Mesendoderm (in vitro differentiated cells): ENCODE data around the gene CERS2.

ENCODE experiments used
- DNase-seq: peaks from one replicate; pipeline ENCODE4 v3.0.0; 2013
- H2AK5ac ChIP-seq: 2 replicates; pipeline ENCODE4 v1.6.1; 2013; ENCODE audit warnings: low read length, inconsistent platforms
- H2BK120ac ChIP-seq: 2 replicates; pipeline ENCODE4 v1.6.1; 2013; ENCODE audit warnings: low read depth, mild to moderate bottlenecking, low read length, moderate library complexity, mixed read lengths
- H2BK15ac ChIP-seq: replicated peaks from 2 replicates; pipeline ENCODE4 v1.6.1; 2013; ENCODE audit warnings: low read depth, mild to moderate bottlenecking, moderate library complexity
- H2BK5ac ChIP-seq: 2 replicates; pipeline ENCODE4 v1.6.1; 2013; ENCODE audit warnings: low read length, inconsistent platforms
- H3K18ac ChIP-seq: 2 replicates; pipeline ENCODE4 v1.6.1; 2013; ENCODE audit warnings: mild to moderate bottlenecking, low read length, mixed read lengths
- H3K23ac ChIP-seq: one replicate; pipeline ENCODE4 v1.6.1; 2013; ENCODE audit warnings: low read length
- H3K27ac ChIP-seq: 2 replicates; pipeline ENCODE4 v1.5.1; 2013; ENCODE audit warnings: low read depth, mild to moderate bottlenecking, inconsistent platforms, low read length, moderate library complexity
- H3K27me3 ChIP-seq: 2 replicates; pipeline ENCODE4 v1.6.1; 2013; ENCODE audit warnings: low read length, control low read depth, mild to moderate bottlenecking, inconsistent platforms; ENCODE audit not compliant: insufficient read depth, poor library complexity
- H3K36me3 ChIP-seq: 2 replicates; pipeline ENCODE4 v1.6.1; 2013; ENCODE audit warnings: low read length, inconsistent platforms; ENCODE audit not compliant: control insufficient read depth, insufficient read depth
- H3K4ac ChIP-seq: one replicate; pipeline ENCODE4 v1.6.1; 2013; ENCODE audit warnings: low read depth, mild to moderate bottlenecking, low read length, moderate library complexity
- H3K4me1 ChIP-seq: 2 replicates; pipeline ENCODE4 v1.6.1; 2013; ENCODE audit warnings: low read depth, low read length, inconsistent platforms; ENCODE audit not compliant: control insufficient read depth
- H3K4me2 ChIP-seq: 2 replicates; pipeline ENCODE4 v1.6.1; 2013; ENCODE audit warnings: low read length
- H3K4me3 ChIP-seq: 2 replicates; pipeline ENCODE4 v1.5.1; 2013; ENCODE audit warnings: mild to moderate bottlenecking, low read length
- H3K56ac ChIP-seq: one replicate; pipeline ENCODE4 v1.6.1; 2013; ENCODE audit warnings: low read length
- H3K79me1 ChIP-seq: 2 replicates; pipeline ENCODE4 v1.6.1; 2013; ENCODE audit warnings: low read length, inconsistent platforms
- H3K79me2 ChIP-seq: 2 replicates; pipeline ENCODE4 v1.6.1; 2013; ENCODE audit warnings: mild to moderate bottlenecking, low read length; ENCODE audit not compliant: control insufficient read depth, insufficient read depth
- H3K9ac ChIP-seq: 2 replicates; pipeline ENCODE4 v1.6.1; 2013; ENCODE audit warnings: low read length, inconsistent platforms
- H4K5ac ChIP-seq: one replicate; pipeline ENCODE4 v1.6.1; 2013; ENCODE audit warnings: low read length
- H4K8ac ChIP-seq: one replicate; pipeline ENCODE4 v1.6.1; 2013; ENCODE audit warnings: low read depth, mild to moderate bottlenecking, control low read depth, low read length, moderate library complexity
- WGBS: extraction: QIAGEN DNeasy Blood & Tissue Kit; methylation state at CpG from one replicate; pipeline ENCODE4 v1.1.7; 2013; ENCODE audit warnings: low lambda C conversion rate, missing lambda C conversion rate; ENCODE audit not compliant: insufficient coverage; ENCODE audit errors: extremely low coverage; 5-methylcytosine and 5-hydroxymethylcytosine counted together

Gene CERS2

GRCh38 chr1:150969626-150970025 lies 5.0 kb downstream of the CERS2 start:
- Histone ChIP-seq H3K36me3 (peaks cover 24% of the 10 kb centered on the region), H2BK120ac (no peak overlapping the region), H2BK5ac (no peak overlapping the region), H2AK5ac (no peak overlapping the region), H3K23ac (no peak overlapping the region), H3K4me3 (no peak overlapping the region), H3K4ac (no peak overlapping the region), H3K27ac (no peak overlapping the region), H3K18ac (no peak overlapping the region), H3K4me2 (no peak overlapping the region), H3K9ac (no peak overlapping the region), H2BK15ac (no peak overlapping the region), H4K5ac (no peak overlapping the region), H3K79me2 (peaks cover 55% of the 10 kb centered on the region), H3K27me3 (no peaks in the 10 kb centered on the region), H4K8ac (no peak overlapping the region), H3K56ac (no peak overlapping the region), H3K79me1 (peaks cover 32% of the 10 kb centered on the region), H3K4me1 (peaks cover 21% of the 10 kb centered on the region)
- no peak for DNase-seq
- no CpG with 5 or more reads among the region's 3 CpGs for WGBS

- Histone ChIP-seq H3K4me3 (no peak overlapping the region), H2BK15ac (no peak overlapping the region)
These were observed 6.1 kb downstream of the CERS2 start for GRCh38 chr1:150968491-150968890.

GRCh38 chr1:150967936-150968335 lies 6.7 kb downstream of the CERS2 start:
- Histone ChIP-seq H2AK5ac (no peak overlapping the region), H3K18ac (no peak overlapping the region), H3K27me3 (no peaks in the 10 kb centered on the region), H3K79me1 (peaks cover 25% of the 10 kb centered on the region), H3K4me2 (no peak overlapping the region), H3K4me3 (no peak overlapping the region), H3K4me1 (peaks cover 16% of the 10 kb centered on the region), H3K56ac (no peak overlapping the region), H3K27ac (no peak overlapping the region), H2BK120ac (no peak overlapping the region), H3K36me3 (peaks cover 35% of the 10 kb centered on the region), H3K79me2 (peaks cover 43% of the 10 kb centered on the region), H4K8ac (no peak overlapping the region), H2BK5ac (no peak overlapping the region), H2BK15ac (no peak overlapping the region), H4K5ac (no peak overlapping the region), H3K9ac (no peak overlapping the region), H3K4ac (no peak overlapping the region), H3K23ac (no peak overlapping the region)
- no CpG with 5 or more reads among the region's 13 CpGs for WGBS
- no peak for DNase-seq

More at GRCh38 chr1:150968491-150968890, 6.1 kb downstream of the CERS2 start:
- H3K4me2 ChIP-seq = no peak overlapping the region
- H4K5ac ChIP-seq = no peak overlapping the region
- H3K23ac ChIP-seq = no peak overlapping the region
- no peak overlapping the region for H2BK120ac ChIP-seq
- H2AK5ac ChIP-seq = no peak overlapping the region
- no peak overlapping the region for H3K56ac ChIP-seq
- WGBS = no CpG with 5 or more reads among the region's 4 CpGs
- H3K18ac ChIP-seq = no peak overlapping the region
- peaks cover 30% of the 10 kb centered on the region for H3K79me1 ChIP-seq
- no peak overlapping the region for H3K9ac ChIP-seq
- no peaks in the 10 kb centered on the region for H3K27me3 ChIP-seq
- peaks cover 31% of the 10 kb centered on the region for H3K36me3 ChIP-seq
- H2BK5ac ChIP-seq = no peak overlapping the region
- H3K4ac ChIP-seq = no peak overlapping the region
- H4K8ac ChIP-seq = no peak overlapping the region
- H3K27ac ChIP-seq = no peak overlapping the region
- no peak for DNase-seq
- peaks cover 48% of the 10 kb centered on the region for H3K79me2 ChIP-seq
- H3K4me1 ChIP-seq = peaks cover 21% of the 10 kb centered on the region

- no peak for DNase-seq
- Histone ChIP-seq H3K27ac (no peak overlapping the region), H3K18ac (no peak overlapping the region), H3K4ac (no peak overlapping the region), H3K4me2 (no peak overlapping the region), H4K5ac (no peak overlapping the region), H3K27me3 (no peaks in the 10 kb centered on the region), H3K23ac (no peak overlapping the region), H3K4me1 (peaks cover 3% of the 10 kb centered on the region), H2BK5ac (no peak overlapping the region), H3K4me3 (no peak overlapping the region), H3K9ac (no peak overlapping the region), H3K79me2 (peaks cover 23% of the 10 kb centered on the region), H2BK15ac (no peak overlapping the region), H3K56ac (no peak overlapping the region), H3K79me1 (peaks cover 17% of the 10 kb centered on the region), H2AK5ac (no peak overlapping the region), H2BK120ac (no peak overlapping the region), H3K36me3 (peaks cover 44% of the 10 kb centered on the region), H4K8ac (no peak overlapping the region)
- no CpG with 5 or more reads among the region's 6 CpGs for WGBS
These were observed 8.6 kb downstream of the CERS2 start for GRCh38 chr1:150966011-150966410.

- no peak overlapping the region for H3K9ac ChIP-seq
- no CpG with 5 or more reads among the region's 4 CpGs for WGBS
- peaks cover 45% of the 10 kb centered on the region for H3K36me3 ChIP-seq
- no peak overlapping the region for H3K4ac ChIP-seq
- H3K79me2 ChIP-seq = peaks cover 19% of the 10 kb centered on the region
- H3K56ac ChIP-seq = no peak overlapping the region
- H3K4me1 ChIP-seq = no peaks in the 10 kb centered on the region
- H3K4me3 ChIP-seq = no peak overlapping the region
- no peak overlapping the region for H2BK5ac ChIP-seq
- H3K18ac ChIP-seq = no peak overlapping the region
- no peak overlapping the region for H3K4me2 ChIP-seq
- no peak overlapping the region for H3K23ac ChIP-seq
- no peak overlapping the region for H4K5ac ChIP-seq
- H2BK120ac ChIP-seq = no peak overlapping the region
- H3K27ac ChIP-seq = no peak overlapping the region
- H2BK15ac ChIP-seq = no peak overlapping the region
- H3K27me3 ChIP-seq = no peaks in the 10 kb centered on the region
- DNase-seq = no peak
- H4K8ac ChIP-seq = no peak overlapping the region
- no peak overlapping the region for H2AK5ac ChIP-seq
- H3K79me1 ChIP-seq = peaks cover 14% of the 10 kb centered on the region
These were observed 9.0 kb downstream of the CERS2 start for GRCh38 chr1:150965605-150966004.

GRCh38 chr1:150964164-150964489 lies 10.5 kb downstream of the CERS2 start:
- Histone ChIP-seq H3K4me3 (no peak overlapping the region), H3K27ac (no peak overlapping the region), H3K27me3 (no peaks in the 10 kb centered on the region), H2BK120ac (no peak overlapping the region), H3K4me2 (no peak overlapping the region), H3K79me1 (peaks cover 14% of the 10 kb centered on the region), H2BK5ac (no peak overlapping the region), H3K36me3 (peaks cover 52% of the 10 kb centered on the region), H3K18ac (no peak overlapping the region), H2BK15ac (no peak overlapping the region), H3K4me1 (no peaks in the 10 kb centered on the region), H3K79me2 (peaks cover 8% of the 10 kb centered on the region), H4K5ac (no peak overlapping the region), H2AK5ac (no peak overlapping the region), H3K4ac (no peak overlapping the region), H3K23ac (no peak overlapping the region), H3K9ac (no peak overlapping the region), H3K56ac (no peak overlapping the region), H4K8ac (no peak overlapping the region)
- no CpG with 5 or more reads among the region's 5 CpGs for WGBS
- no peak for DNase-seq
